B cell (primary cell): ENCODE measurements around the gene DRAP1. TPM values are rescaled to one million over a fixed set of nuclear protein-coding genes. Genes with fewer than 3 reads are reported as not detected.

Experiments used
- ATAC-seq: fragments of 200-7000 bp; cut with Tn5 transposase; one replicate; pipeline ENCODE4 v1.10.0; 2021; ENCODE audit warnings: low read depth, mild to moderate bottlenecking, moderate number of reproducible peaks, moderate library complexity
- CTCF ChIA-PET: fragments of 350-600 bp; sonication (Branson Sonifier 250); formaldehyde crosslinking; loops from one replicate; lab custom pipeline; 2021; ENCODE audit warnings: antibody characterized with exemption, inconsistent platforms; lab: Charles Lee
- POLR2A ChIA-PET: fragments of 350-600 bp; sonication (Branson Sonifier 250); formaldehyde crosslinking; loops from one replicate; lab custom pipeline; 2021; ENCODE audit warnings: antibody characterized with exemption; lab: Charles Lee
- DNase-seq: peaks from one replicate; pipeline ENCODE4 v3.0.0; 2013
- H2AFZ ChIP-seq: 2 replicates; pipeline ENCODE4 v1.6.1; 2012; ENCODE audit warnings: mild to moderate bottlenecking, low read depth, low read length; ENCODE audit not compliant: insufficient read depth, poor library complexity, severe bottlenecking
- H3K27ac ChIP-seq, 2 donors: 1 replicate in 1 of 2; 2 replicates in 1 of 2; pipeline ENCODE4 v1.5.1; 2012 to 2013; ENCODE audit warnings: low read length in 2 of 2, mild to moderate bottlenecking in 2 of 2, moderate library complexity in 1 of 2
- H3K27me3 ChIP-seq, 4 experiments: fragments of 200-600 bp in 1 of 4; sonication (generic) in 1 of 4; replicated peaks in 1 of 4; 1 replicate in 2 of 4; 2 replicates in 2 of 4; pipeline versions ENCODE4 v1.6.1 to v1.7.0; 2013 to 2016; ENCODE audit warnings: low read length in 3 of 4, mild to moderate bottlenecking in 2 of 4, mixed read lengths in 1 of 4, moderate library complexity in 1 of 4; ENCODE audit not compliant: insufficient read depth in 4 of 4, control insufficient read depth in 3 of 4; ENCODE audit errors: control extremely low read depth in 1 of 4
- H3K36me3 ChIP-seq, 2 experiments: replicated peaks in 1 of 2; 1 replicate in 1 of 2; 2 replicates in 1 of 2; pipeline versions ENCODE4 v1.6.1 to v1.7.1; 2013; ENCODE audit warnings: low read length in 1 of 2; ENCODE audit not compliant: insufficient read depth in 2 of 2, control insufficient read depth in 1 of 2; ENCODE audit errors: control extremely low read depth in 1 of 2, extremely low read depth in 1 of 2
- H3K4me1 ChIP-seq, 2 donors: fragments of 200-600 bp in 1 of 2; sonication (generic) in 1 of 2; 1 replicate in 1 of 2; 2 replicates in 1 of 2; pipeline versions ENCODE4 v1.5.1 to v1.6.1; 2013 to 2017; ENCODE audit warnings: low read length in 2 of 2; ENCODE audit not compliant: control insufficient read depth in 2 of 2, insufficient read depth in 2 of 2
- H3K4me2 ChIP-seq: replicated peaks from 2 replicates; pipeline ENCODE3; 2012; ENCODE audit warnings: mild to moderate bottlenecking, low read depth, low read length; ENCODE audit not compliant: poor library complexity, severe bottlenecking
- H3K4me3 ChIP-seq, 5 experiments: fragments of 200-600 bp in 1 of 5; sonication (generic) in 1 of 5; 1 replicate in 3 of 5; 2 replicates in 2 of 5; pipeline versions ENCODE4 v1.5.1 to v1.7.0; 2011 to 2016; ENCODE audit warnings: low read length in 4 of 5, mild to moderate bottlenecking in 4 of 5, low read depth in 2 of 5, control low read depth in 1 of 5, moderate library complexity in 1 of 5; ENCODE audit not compliant: insufficient read depth in 1 of 5; ENCODE audit errors: control extremely low read depth in 1 of 5, extremely low read depth in 1 of 5
- H3K79me2 ChIP-seq: fragments of 200-600 bp; sonication (generic); one replicate; pipeline ENCODE4 v1.6.0; 2016; ENCODE audit warnings: low read length; ENCODE audit not compliant: control insufficient read depth, insufficient read depth
- H3K9ac ChIP-seq: fragments of 200-600 bp; sonication (generic); 2 replicates; pipeline ENCODE4 v1.6.1; 2017; ENCODE audit warnings: mild to moderate bottlenecking, low read length, moderate library complexity
- H3K9me3 ChIP-seq, 3 donors: one replicate each; pipeline versions ENCODE4 v1.6.1 to v1.7.1; 2013; ENCODE audit warnings: low read length in 2 of 3; ENCODE audit not compliant: control insufficient read depth in 2 of 3, insufficient read depth in 1 of 3; ENCODE audit errors: control extremely low read depth in 1 of 3
- H4K20me1 ChIP-seq: 2 replicates; pipeline ENCODE4 v1.6.0; 2012; ENCODE audit warnings: mild to moderate bottlenecking, low read length; ENCODE audit not compliant: insufficient read depth, control insufficient read depth, poor library complexity, severe bottlenecking
- H3K27ac Mint-ChIP-seq: one replicate; pipeline ENCODE4 v1.8.0; 2021; ENCODE audit warnings: mixed read lengths
- H3K27me3 Mint-ChIP-seq: one replicate; pipeline ENCODE4 v1.8.0; 2021; ENCODE audit warnings: mixed read lengths
- H3K4me1 Mint-ChIP-seq: one replicate; pipeline ENCODE4 v1.8.0; 2021; ENCODE audit warnings: mixed read lengths
- H3K4me3 Mint-ChIP-seq: one replicate; pipeline ENCODE4 v1.8.0; 2021; ENCODE audit warnings: mixed read lengths
- H3K9me3 Mint-ChIP-seq: one replicate; pipeline ENCODE4 v1.8.0; 2022; ENCODE audit warnings: mixed read lengths; ENCODE audit not compliant: insufficient read depth
- EZH2 ChIP-seq: IDR thresholded peaks from 2 replicates; pipeline ENCODE4 v1.6.1; 2012; ENCODE audit warnings: borderline replicate concordance, low read depth, mild to moderate bottlenecking, moderate library complexity, low read length; ENCODE audit not compliant: insufficient read depth, poor library complexity, severe bottlenecking
- WGBS: methylation state at CpG from one replicate; pipeline ENCODE4 v1.1.5; 2013; ENCODE audit warnings: missing lambda C conversion rate; ENCODE audit not compliant: insufficient coverage; 5-methylcytosine and 5-hydroxymethylcytosine counted together
- intact Hi-C: fragments of 100-400 bp; cut with micrococcal nuclease; formaldehyde crosslinking; loops from one replicate; pipeline ENCODE4 v1.10.0; 2022
- polyA plus RNA-seq: library from polyadenylated mRNA; depleted of rRNA; stranded (reverse); fragments of >200 nt; gene quantifications from 2 replicates; pipeline ENCODE4 v1.2.3, GENCODE V29; 2012
- total RNA-seq, 2 donors: library from RNA; stranded (reverse); fragments of 120-200 nt in 1 of 2; gene quantifications; 1 replicate in 1 of 2; 2 replicates in 1 of 2; pipeline versions ENCODE4 v1.2.3 to v1.2.4, GENCODE V29; 2013 to 2022
- TF ChIP-seq, protein P1 (sequence below): fragments of 200-600 bp; IDR thresholded peaks from one replicate; pipeline ENCODE4 v1.8.0; 2022; ENCODE audit warnings: antibody characterized with exemption, mild to moderate bottlenecking

DRAP1 gene
- total and polyA plus RNA-seq, 2 donors (not counting 1 experiment from before 2014, with no cell fraction given), result 71.7 to 83.9 TPM

DNA sequence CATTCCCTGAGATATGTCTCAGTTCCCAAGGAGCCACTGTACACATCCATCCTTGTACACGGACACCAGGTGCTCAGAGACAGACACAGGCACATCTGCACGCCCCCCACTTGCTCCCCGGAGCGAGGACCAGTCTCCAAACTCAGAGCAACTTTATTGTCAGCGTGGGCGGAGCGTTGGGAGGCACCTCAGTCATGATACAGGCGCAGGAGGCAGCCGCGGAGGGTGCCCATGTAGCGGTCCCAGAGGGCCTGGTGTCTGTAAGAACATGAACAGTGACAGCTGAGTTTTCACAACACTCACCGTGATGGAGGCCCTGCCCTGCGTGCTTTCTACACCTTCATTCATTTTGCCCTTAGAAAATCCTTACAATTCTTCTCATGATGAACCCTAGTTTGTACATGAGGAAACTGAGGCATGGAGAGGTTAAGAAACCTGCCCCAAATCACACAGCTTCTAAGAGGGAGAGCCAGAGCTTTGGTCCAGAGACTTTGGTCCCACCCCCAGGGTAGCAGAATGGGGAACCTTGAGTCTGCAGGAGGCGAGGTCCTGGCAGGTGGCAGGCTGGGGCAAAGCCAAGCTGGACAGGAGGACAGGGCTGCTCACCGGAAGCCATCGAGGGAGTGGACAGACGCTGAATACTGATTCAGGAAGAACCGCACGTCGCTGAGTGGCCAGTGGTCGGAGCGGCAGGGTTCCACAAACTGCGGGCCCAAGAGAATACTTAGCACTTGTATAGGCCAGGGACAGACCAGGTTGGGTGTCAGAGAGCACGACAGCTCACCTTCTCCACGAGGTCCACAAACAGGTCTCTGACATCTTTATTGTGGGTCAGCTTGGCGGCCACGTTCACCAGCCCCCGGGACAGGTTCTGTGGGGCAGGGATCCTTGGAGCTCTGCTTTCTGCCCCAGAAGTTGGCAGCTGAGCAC is 35.2 kb upstream of the DRAP1 start:
- Histone ChIP-seq H3K4me2 (no peak overlapping the region), H3K9me3 (no peaks in the 10 kb centered on the region), H2AFZ (no peak overlapping the region), H3K4me3 (no peak overlapping the region), H3K4me1 (peaks cover 18 to 44% of the 10 kb centered on the region in 2 donors), H3K27me3 (no peaks in the 10 kb centered on the region), H3K27ac (no peak overlapping the region), H4K20me1 (peaks cover 5% of the 10 kb centered on the region), H3K79me2 (peaks cover 24% of the 10 kb centered on the region), H3K36me3 (peaks cover 0 to 31% of the 10 kb centered on the region in 2 experiments), H3K9ac (no peak overlapping the region)
- intact Hi-C loops, result loop anchor here (1.0 kb wide), 4 partner anchors 24 to 178 kb away; partner anchors contain the start of gene MUS81
- TF ChIP-seq EZH2, result no peak
- TF ChIP-seq, protein P1, sequence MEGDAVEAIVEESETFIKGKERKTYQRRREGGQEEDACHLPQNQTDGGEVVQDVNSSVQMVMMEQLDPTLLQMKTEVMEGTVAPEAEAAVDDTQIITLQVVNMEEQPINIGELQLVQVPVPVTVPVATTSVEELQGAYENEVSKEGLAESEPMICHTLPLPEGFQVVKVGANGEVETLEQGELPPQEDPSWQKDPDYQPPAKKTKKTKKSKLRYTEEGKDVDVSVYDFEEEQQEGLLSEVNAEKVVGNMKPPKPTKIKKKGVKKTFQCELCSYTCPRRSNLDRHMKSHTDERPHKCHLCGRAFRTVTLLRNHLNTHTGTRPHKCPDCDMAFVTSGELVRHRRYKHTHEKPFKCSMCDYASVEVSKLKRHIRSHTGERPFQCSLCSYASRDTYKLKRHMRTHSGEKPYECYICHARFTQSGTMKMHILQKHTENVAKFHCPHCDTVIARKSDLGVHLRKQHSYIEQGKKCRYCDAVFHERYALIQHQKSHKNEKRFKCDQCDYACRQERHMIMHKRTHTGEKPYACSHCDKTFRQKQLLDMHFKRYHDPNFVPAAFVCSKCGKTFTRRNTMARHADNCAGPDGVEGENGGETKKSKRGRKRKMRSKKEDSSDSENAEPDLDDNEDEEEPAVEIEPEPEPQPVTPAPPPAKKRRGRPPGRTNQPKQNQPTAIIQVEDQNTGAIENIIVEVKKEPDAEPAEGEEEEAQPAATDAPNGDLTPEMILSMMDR, result no peak
- no peaks in the 10 kb centered on the region for H3K9me3 Mint-ChIP-seq
- ChIA-PET CTCF (interaction anchor here (0.6 to 15.5 kb wide), 42 partner anchors 10 to 322 kb away, joined by 3 to 244 read pairs (median 9); partner anchors contain the start of genes AP5B1, BANF1, C11orf68 and CFL1), POLR2A (interaction anchor here (0.6 to 3.3 kb wide), 7 partner anchors 10 to 256 kb away, joined by 3 to 13 read pairs (median 6); partner anchors contain the start of genes C11orf68, CFL1, KAT5 and MUS81)
- DNase-seq (no peak), ATAC-seq (no peak)
- no peaks in the 10 kb centered on the region for H3K27me3 Mint-ChIP-seq
- H3K4me1 Mint-ChIP-seq, result peaks cover 50% of the 10 kb centered on the region
- peak overlapping the region; percentile 83 for H3K27ac Mint-ChIP-seq
- WGBS, result 92% methylated on average over 26 of the region's 28 CpGs
- H3K4me3 Mint-ChIP-seq, result no peak overlapping the region
